ENCODE results near the gene GPR152. TPM values are rescaled to one million over a fixed set of nuclear protein-coding genes. Genes with fewer than 3 reads are reported as not detected.
A peak's percentile ranks its signal among the peaks of the same experiment; 100 is the strongest.

The GPR152 gene
- total RNA-seq, 2 experiments from 2014 or later, result not detected

- H3K9me3 ChIP-seq (ENCODE audit: control insufficient read depth in 1 of 2, insufficient read depth in 1 of 2, low read length in 2 of 2), result no peaks in the 10 kb centered on the region
Observed at GRCh38 chr11:67450796-67451657, 1.5 kb downstream of the GPR152 start.

GRCh38 chr11:67449116-67449844 is 3.2 kb downstream of the GPR152 start:
- Mint-ChIP-seq H3K9me3 (no peaks in the 10 kb centered on the region), H3K27me3 (no peaks in the 10 kb centered on the region), H3K4me1 (ENCODE audit: low read depth) (peaks cover 53% of the 10 kb centered on the region), H3K36me3 (ENCODE audit: low read depth) (no peaks in the 10 kb centered on the region), H3K4me3 (no peak overlapping the region), H3K27ac (peak overlapping the region; percentile 88)
- ATAC-seq (ENCODE audit: poor library complexity), result no peak
- Histone ChIP-seq H3K4me3 (ENCODE audit: low read length) (no peak overlapping the region), H3K36me3 (ENCODE audit: insufficient read depth, low read length) (no peaks in the 10 kb centered on the region), H3K27ac (ENCODE audit: low read depth in 1 of 2, low read length in 2 of 2) (no peak overlapping the region), H3K4me1 (ENCODE audit: insufficient read depth, low read length) (peaks cover 76% of the 10 kb centered on the region), H3K9me3 (ENCODE audit: control insufficient read depth in 1 of 2, insufficient read depth in 1 of 2, low read length in 2 of 2) (no peaks in the 10 kb centered on the region), H3K27me3 (ENCODE audit: control insufficient read depth in 1 of 2, insufficient read depth in 2 of 2, low read length in 2 of 2) (no peaks in the 10 kb centered on the region)
- intact Hi-C loops (cut with DNase I, micrococcal nuclease), result no loop called here
- TF ChIP-seq CTCF (IDR thresholded peaks at IDR 0.05), result no peak
- DNase-seq, result no peak
- CTCF ChIA-PET, result no interaction called here
- POLR2A ChIA-PET, result interaction anchor here (0.6 to 16.8 kb wide), 6 partner anchors 9 to 56 kb away, joined by 3 to 110 read pairs (median 4); partner anchors contain the start of genes PTPRCAP and TBC1D10C

More at GRCh38 chr11:67450796-67451657, 1.5 kb downstream of the GPR152 start:
- H3K4me3 Mint-ChIP-seq, result no peak overlapping the region
- peaks cover 35% of the 10 kb centered on the region for H3K4me1 Mint-ChIP-seq (ENCODE audit: low read depth)
- no peaks in the 10 kb centered on the region for H3K36me3 Mint-ChIP-seq (ENCODE audit: low read depth)
- ATAC-seq (ENCODE audit: poor library complexity) (no peak), DNase-seq (no peak)
- Histone ChIP-seq H3K4me3 (ENCODE audit: low read length) (no peak overlapping the region), H3K36me3 (ENCODE audit: insufficient read depth, low read length) (no peaks in the 10 kb centered on the region), H3K27me3 (ENCODE audit: control insufficient read depth in 1 of 2, insufficient read depth in 2 of 2, low read length in 2 of 2) (no peaks in the 10 kb centered on the region), H3K4me1 (ENCODE audit: insufficient read depth, low read length) (peaks cover 62% of the 10 kb centered on the region), H3K27ac (ENCODE audit: low read depth in 1 of 2, low read length in 2 of 2) (no peak overlapping the region)
- no peaks in the 10 kb centered on the region for H3K9me3 Mint-ChIP-seq
- intact Hi-C loops (cut with DNase I, micrococcal nuclease), result no loop called here
- H3K27me3 Mint-ChIP-seq, result no peaks in the 10 kb centered on the region
- POLR2A ChIA-PET, result interaction anchor here (1.0 to 16.8 kb wide), 5 partner anchors 11 to 33 kb away, joined by 3 to 110 read pairs (median 3); partner anchors contain the start of genes AIP and PTPRCAP
- TF ChIP-seq CTCF (IDR thresholded peaks at IDR 0.05), result no peak
- no peak overlapping the region for H3K27ac Mint-ChIP-seq
- CTCF ChIA-PET, result interaction anchor here (1.7 kb wide), 1 partner anchor 17 kb away, joined by 3 read pairs; no protein-coding TSS in a partner anchor

GRCh38 chr11:67448220-67448609 is 4.3 kb downstream of the GPR152 start:
- TF ChIP-seq CTCF (IDR thresholded peaks at IDR 0.05), result no peak
- POLR2A ChIA-PET, result interaction anchor here (0.7 to 16.8 kb wide), 3 partner anchors 10 to 45 kb away, joined by 4 to 110 read pairs (median 6); partner anchors contain the start of genes PTPRCAP, TBC1D10C and TMEM134
- Mint-ChIP-seq H3K36me3 (ENCODE audit: low read depth) (no peaks in the 10 kb centered on the region), H3K27ac (peak overlapping the region; percentile 100), H3K4me1 (ENCODE audit: low read depth) (peaks cover 60% of the 10 kb centered on the region), H3K4me3 (no peak overlapping the region), H3K27me3 (no peaks in the 10 kb centered on the region), H3K9me3 (no peaks in the 10 kb centered on the region)
- no peak for DNase-seq
- H3K9me3 ChIP-seq (ENCODE audit: control insufficient read depth in 1 of 2, insufficient read depth in 1 of 2, low read length in 2 of 2), result no peaks in the 10 kb centered on the region
- no peak for ATAC-seq (ENCODE audit: poor library complexity)
- no peaks in the 10 kb centered on the region for H3K36me3 ChIP-seq (ENCODE audit: insufficient read depth, low read length)
- no peak overlapping the region for H3K4me3 ChIP-seq (ENCODE audit: low read length)
- intact Hi-C loops (cut with DNase I, micrococcal nuclease), result no loop called here
- H3K27me3 ChIP-seq (ENCODE audit: control insufficient read depth in 1 of 2, insufficient read depth in 2 of 2, low read length in 2 of 2), result no peaks in the 10 kb centered on the region
- CTCF ChIA-PET, result no interaction called here
- H3K4me1 ChIP-seq (ENCODE audit: insufficient read depth, low read length), result peaks cover 82% of the 10 kb centered on the region
- peak overlapping the region in 1 of 2 donors; percentile 5 for H3K27ac ChIP-seq (ENCODE audit: low read depth in 1 of 2, low read length in 2 of 2)
